ENCODE data around the gene TMEM81. TPM values are rescaled to one million over a fixed set of nuclear protein-coding genes. Genes with fewer than 3 reads are reported as not detected.
A peak's percentile ranks its signal among the peaks of the same experiment; 100 is the strongest.

Gene TMEM81
- total and polyA plus RNA-seq, 4 donors = 0.78 to 2.8 (median 0.89) TPM

- Histone ChIP-seq H3K9me3 (ENCODE audit: control insufficient read depth in 4 of 4, low read length in 3 of 4) (no peaks in the 10 kb centered on the region), H3K4me3 (ENCODE audit: low read depth in 1 of 3, low read length in 3 of 3) (no peak overlapping the region), H3K27me3 (ENCODE audit: control insufficient read depth in 4 of 4, insufficient read depth in 4 of 4, low read length in 3 of 4) (no peaks in the 10 kb centered on the region), H3K36me3 (ENCODE audit: control insufficient read depth in 4 of 4, insufficient read depth in 3 of 4, low read depth in 1 of 4, low read length in 3 of 4) (no peaks in the 10 kb centered on the region), H3K27ac (ENCODE audit: low read depth in 1 of 2, low read length in 2 of 2) (no peak overlapping the region), H3K9ac (ENCODE audit: low read depth in 1 of 2, low read length in 2 of 2) (no peak overlapping the region), H3K4me1 (ENCODE audit: control insufficient read depth in 4 of 4, insufficient read depth in 4 of 4, low read length in 3 of 4) (peaks cover 12 to 44% (median 35%) of the 10 kb centered on the region in 4 donors)
- DNase-seq (ENCODE audit: low spot score) = no peak
- peak in 1 of 2 donors; percentile 26 for TF ChIP-seq RAD21 (IDR thresholded peaks at IDR 0.05)
- TF ChIP-seq HNF4A (conservative IDR thresholded peaks at IDR 0.05) = peak; percentile 75 to 80
- TF ChIP-seq HNF4G (IDR thresholded peaks at IDR 0.05) = peak; percentile 51
- peak; percentile 45 to 46 for TF ChIP-seq RXRA (IDR thresholded peaks at IDR 0.05)
- TF ChIP-seq GABPA (IDR thresholded peaks at IDR 0.05 in 1 of 2, conservative IDR thresholded peaks at IDR 0.05 in 1 of 2) = no peak
- WGBS = 35% methylated on average over 4 of the region's 4 CpGs
Observed at GRCh38 chr1:205041001-205041715, 43.1 kb downstream of the TMEM81 start.

- Histone ChIP-seq H3K27me3 (ENCODE audit: control insufficient read depth in 4 of 4, insufficient read depth in 4 of 4, low read length in 3 of 4) (no peaks in the 10 kb centered on the region), H3K27ac (ENCODE audit: low read depth in 1 of 2, low read length in 2 of 2) (peak overlapping the region in 1 of 2 donors; percentile 38), H3K4me3 (ENCODE audit: low read depth in 1 of 3, low read length in 3 of 3) (no peak overlapping the region), H3K4me1 (ENCODE audit: control insufficient read depth in 4 of 4, insufficient read depth in 4 of 4, low read length in 3 of 4) (peaks cover 12 to 40% (median 32%) of the 10 kb centered on the region in 4 donors), H3K9ac (ENCODE audit: low read depth in 1 of 2, low read length in 2 of 2) (no peak overlapping the region), H3K9me3 (ENCODE audit: control insufficient read depth in 4 of 4, low read length in 3 of 4) (no peaks in the 10 kb centered on the region), H3K36me3 (ENCODE audit: control insufficient read depth in 4 of 4, insufficient read depth in 3 of 4, low read depth in 1 of 4, low read length in 3 of 4) (no peaks in the 10 kb centered on the region)
- DNase-seq (ENCODE audit: low spot score) = no peak
- WGBS = 54% methylated on average over 6 of the region's 6 CpGs
- TF ChIP-seq JUND (IDR thresholded peaks at IDR 0.05) = peak in 1 of 2 donors; percentile 49
- no peak for TF ChIP-seq NR2F2 (IDR thresholded peaks at IDR 0.05)
- no peak for TF ChIP-seq HNF4G (IDR thresholded peaks at IDR 0.05)
- no peak for TF ChIP-seq GABPA (IDR thresholded peaks at IDR 0.05 in 1 of 2, conservative IDR thresholded peaks at IDR 0.05 in 1 of 2)
- TF ChIP-seq SP1 (IDR thresholded peaks at IDR 0.05) = peak; percentile 37
- no peak for TF ChIP-seq FOXA2 (IDR thresholded peaks at IDR 0.05)
- no peak for TF ChIP-seq FOXA1 (IDR thresholded peaks at IDR 0.05)
- no peak for TF ChIP-seq EGR1 (IDR thresholded peaks at IDR 0.05; ENCODE audit: low read depth in 2 of 2)
- no peak for TF ChIP-seq ZBTB33 (IDR thresholded peaks at IDR 0.05)
- no peak for TF ChIP-seq TAF1 (conservative IDR thresholded peaks at IDR 0.05)
- TF ChIP-seq REST (IDR thresholded peaks at IDR 0.05) = no peak
- TF ChIP-seq ATF3 (IDR thresholded peaks at IDR 0.05) = no peak
- no peak for TF ChIP-seq RAD21 (IDR thresholded peaks at IDR 0.05)
- no peak for TF ChIP-seq CTCF (IDR thresholded peaks at IDR 0.05; ENCODE audit: low read depth, low read length, missing input control)
- no peak for TF ChIP-seq YY1 (IDR thresholded peaks at IDR 0.05)
- no peak for TF ChIP-seq MAX (IDR thresholded peaks at IDR 0.05)
- peak; percentile 57 to 83 for TF ChIP-seq HNF4A (conservative IDR thresholded peaks at IDR 0.05)
- peak; percentile 48 to 82 for TF ChIP-seq RXRA (IDR thresholded peaks at IDR 0.05)
Observed at GRCh38 chr1:205038132-205038786, 46.0 kb downstream of the TMEM81 start.
